HEK293T (cell line): ENCODE results near the gene IFI44L.

Source experiments
- FOXM1 ChIP-seq: fragments of 450-650 bp; IDR thresholded peaks from 2 replicates; pipeline ENCODE4 v1.6.1; 2017; ENCODE audit warnings: mild to moderate bottlenecking, borderline replicate concordance
- SP1 ChIP-seq: fragments of 450-650 bp; IDR thresholded peaks from 2 replicates; pipeline ENCODE4 v1.6.1; 2017
- TARDBP ChIP-seq: fragments of 450-650 bp; IDR thresholded peaks from 2 replicates; pipeline ENCODE4 v1.6.1; 2016

DNA sequence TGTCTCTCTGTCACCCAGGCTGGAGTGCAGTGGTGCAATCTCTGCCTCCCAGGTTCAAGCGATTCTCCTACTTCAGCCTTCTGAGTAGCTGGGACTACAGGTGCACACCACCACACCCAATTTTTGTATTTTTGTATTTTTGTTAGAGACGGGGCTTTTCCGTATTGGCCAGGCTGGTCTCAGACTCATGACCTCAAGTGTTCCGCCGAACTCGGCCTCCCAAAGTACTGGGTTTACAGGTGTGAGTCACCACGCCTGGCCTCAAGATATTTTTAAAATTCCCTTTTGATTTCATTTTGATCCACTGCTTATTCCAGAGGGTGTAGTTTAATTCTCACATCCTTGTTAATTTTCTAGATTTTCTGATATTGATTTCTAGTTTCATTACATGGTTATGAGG, 3.8 kb downstream of the IFI44L start:
- TF ChIP-seq TARDBP (no peak), SP1 (no peak), FOXM1 (no peak)
